Measurements from ENCODE around the gene DPAGT1.
"Not testable (repeated sequence)": the region's sequence is repeated elsewhere in the genome, so short reads cannot be mapped to it uniquely, and the experiment has no call there.

Gene DPAGT1

GRCh38 chr11:119093942-119094815 is 7.5 kb downstream of the DPAGT1 start:
- DNase-seq = peak; percentile 31

- no peak for DNase-seq
Measured at GRCh38 chr11:119092880-119093842, 8.5 kb downstream of the DPAGT1 start.

DNA sequence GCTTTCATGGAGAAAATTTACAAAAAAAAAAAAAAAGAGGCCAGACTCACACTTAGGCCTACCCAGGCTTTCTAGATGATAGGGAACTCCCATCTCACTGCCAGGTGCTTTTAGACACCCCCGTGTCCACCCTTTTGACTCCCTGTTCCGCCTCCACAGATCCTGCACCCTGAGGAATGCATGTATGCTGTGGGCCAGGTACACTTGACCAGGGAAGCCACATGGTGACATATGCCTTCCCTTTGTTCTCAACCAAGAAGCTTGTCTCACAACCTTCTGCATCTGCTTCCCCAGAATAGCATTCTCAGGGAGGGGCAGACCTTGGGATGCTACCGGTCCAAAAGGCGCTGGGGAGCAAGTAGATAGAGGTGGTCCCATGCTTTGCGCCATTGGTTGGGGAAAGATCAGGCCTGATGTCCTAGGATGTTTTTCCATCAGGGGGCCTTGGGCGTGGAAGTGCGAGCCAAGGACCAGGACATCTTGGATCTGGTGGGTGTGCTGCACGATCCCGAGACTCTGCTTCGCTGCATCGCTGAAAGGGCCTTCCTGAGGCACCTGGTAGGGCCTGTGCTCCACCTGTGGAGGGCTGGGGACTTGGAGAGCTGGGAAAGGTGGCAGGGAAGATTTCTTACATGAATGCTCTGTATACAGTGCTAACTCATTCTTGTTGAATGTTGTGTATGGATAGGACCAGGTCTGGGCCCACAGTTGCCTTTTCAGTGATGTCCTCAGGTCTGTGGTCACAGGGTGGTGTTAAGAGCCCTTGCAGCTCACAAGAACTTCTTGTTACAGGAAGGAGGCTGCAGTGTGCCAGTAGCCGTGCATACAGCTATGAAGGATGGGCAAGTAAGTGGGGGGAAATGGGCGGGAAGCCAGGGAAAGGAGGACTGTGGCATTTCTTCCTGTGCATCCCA is 9.4 kb downstream of the DPAGT1 start:
- DNase-seq = no peak

DNA sequence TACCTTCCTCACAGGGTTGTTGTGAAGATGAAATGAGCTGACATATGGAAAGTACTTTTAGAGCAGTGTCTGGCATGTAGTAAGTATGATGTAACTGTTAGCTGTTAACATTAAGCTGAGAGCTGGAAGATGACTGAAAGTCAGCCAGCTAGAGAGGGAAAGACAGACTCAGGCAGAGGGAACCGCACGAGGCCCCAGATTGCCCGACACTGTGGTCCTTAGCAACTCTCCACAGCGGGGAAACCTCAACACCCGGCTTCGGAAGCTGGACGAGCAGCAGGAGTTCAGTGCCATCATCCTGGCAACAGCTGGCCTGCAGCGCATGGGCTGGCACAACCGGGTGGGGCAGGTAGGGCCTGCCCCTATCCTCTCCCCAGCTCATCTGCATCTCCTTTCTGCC is 10.5 kb downstream of the DPAGT1 start:
- DNase-seq = no peak

- no peak for DNase-seq
Measured at GRCh38 chr11:119089319-119089718, 12.3 kb downstream of the DPAGT1 start.

DNA sequence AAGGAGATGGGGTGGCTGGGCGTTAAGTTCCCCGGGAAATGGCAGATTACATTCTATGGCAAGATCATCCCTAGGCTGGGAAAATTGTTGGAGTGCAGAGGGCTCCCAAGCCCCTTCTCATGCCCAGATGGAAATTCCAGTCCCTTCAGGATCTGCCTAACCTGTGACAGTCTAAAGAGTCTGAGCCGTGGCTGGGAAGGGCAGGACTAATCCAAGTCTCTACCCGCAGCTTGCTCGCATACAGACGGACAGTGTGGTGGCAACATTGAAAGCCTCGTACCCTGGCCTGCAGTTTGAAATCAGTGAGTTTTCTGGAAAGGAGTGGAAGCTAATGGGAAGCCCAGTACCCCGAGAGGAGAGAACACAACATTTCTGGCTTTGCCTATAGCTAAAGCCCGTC is 13.2 kb downstream of the DPAGT1 start:
- DNase-seq = no peak

DNA sequence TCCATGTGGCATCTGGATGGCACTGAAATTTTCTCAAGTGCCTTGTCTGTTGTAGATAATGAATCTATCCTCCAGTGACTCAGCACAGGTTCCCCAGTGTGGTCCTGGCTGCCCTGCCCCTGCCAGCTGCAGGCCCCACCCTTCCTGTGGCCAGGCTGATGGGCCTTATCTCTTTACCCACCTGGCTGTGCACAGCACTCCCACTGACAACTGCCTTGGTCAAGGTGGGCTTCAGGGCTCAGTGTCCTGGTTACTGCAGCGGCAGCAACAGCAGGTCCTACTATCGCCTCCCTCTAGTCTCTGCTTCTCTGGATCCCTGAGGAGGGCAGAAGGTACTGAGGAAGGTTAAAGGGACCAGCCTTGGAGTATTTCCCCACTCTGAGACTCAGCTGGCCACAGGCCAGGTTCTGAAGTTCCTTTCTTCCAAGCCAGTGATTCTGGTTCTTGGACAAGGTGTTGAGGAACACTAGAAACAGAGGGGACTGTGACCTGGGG is 13.9 kb downstream of the DPAGT1 start:
- no peak for DNase-seq

GRCh38 chr11:119087123-119087522 is 14.5 kb downstream of the DPAGT1 start:
- no peak for DNase-seq

DNA sequence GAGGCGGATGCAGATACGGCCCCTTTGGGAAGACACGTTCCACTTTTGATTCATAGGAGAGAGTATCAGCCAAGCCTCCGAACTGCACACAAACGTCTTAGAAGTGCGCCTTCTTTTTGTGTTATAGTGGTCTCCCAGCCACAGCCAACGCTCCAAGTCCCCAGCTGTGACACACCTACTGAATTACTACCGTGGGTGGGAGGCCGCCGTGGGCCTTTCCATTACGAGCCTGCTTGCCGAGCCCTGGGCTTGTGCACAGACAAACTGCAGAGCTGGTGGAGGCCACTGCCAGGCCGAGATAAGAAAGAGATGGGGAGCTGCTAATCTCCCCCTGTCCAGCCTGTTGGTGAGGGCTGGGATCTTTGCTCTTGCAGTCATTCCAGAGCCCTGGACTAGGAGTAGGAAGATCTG is 16.2 kb downstream of the DPAGT1 start:
- DNase-seq = no peak

DNA sequence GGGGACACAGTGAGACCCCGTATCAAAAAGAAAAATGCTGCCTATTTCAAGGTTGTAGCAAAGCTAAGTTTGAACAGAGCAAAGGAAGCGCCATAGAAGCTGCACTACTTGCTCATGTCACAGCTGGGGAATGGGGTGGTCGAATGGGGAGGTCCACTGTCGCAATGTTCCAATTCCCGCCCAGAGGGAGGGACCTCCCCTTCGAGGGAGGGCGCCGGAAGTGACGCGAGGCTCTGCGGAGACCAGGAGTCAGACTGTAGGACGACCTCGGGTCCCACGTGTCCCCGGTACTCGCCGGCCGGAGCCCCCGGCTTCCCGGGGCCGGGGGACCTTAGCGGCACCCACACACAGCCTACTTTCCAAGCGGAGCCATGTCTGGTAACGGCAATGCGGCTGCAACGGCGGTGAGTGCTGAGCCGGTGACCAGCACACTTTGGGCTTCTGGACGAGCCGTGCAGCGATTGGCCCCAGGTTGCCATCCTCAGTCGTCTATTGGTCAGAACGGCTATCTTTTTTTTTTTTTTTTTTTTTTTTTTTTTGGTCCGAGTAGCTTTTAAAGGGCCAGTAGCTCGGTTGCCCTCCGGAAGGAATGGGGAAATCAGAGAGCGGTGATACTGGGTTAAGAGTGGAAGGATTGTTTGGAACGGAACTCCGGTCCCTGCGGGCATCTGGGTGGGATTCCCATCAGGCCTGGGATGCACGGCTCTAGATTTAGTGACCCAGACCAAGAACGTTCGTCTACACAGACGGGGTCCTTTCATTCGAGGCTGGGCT is 16.8 kb downstream of the DPAGT1 start, which contains the start of gene HMBS:
HMBS (plus strand) TSS at position 219 of the 774 bp plus-strand sequence; CDS start at position 372, 153 bp downstream.
- peak; percentile 91 for DNase-seq

DNA sequence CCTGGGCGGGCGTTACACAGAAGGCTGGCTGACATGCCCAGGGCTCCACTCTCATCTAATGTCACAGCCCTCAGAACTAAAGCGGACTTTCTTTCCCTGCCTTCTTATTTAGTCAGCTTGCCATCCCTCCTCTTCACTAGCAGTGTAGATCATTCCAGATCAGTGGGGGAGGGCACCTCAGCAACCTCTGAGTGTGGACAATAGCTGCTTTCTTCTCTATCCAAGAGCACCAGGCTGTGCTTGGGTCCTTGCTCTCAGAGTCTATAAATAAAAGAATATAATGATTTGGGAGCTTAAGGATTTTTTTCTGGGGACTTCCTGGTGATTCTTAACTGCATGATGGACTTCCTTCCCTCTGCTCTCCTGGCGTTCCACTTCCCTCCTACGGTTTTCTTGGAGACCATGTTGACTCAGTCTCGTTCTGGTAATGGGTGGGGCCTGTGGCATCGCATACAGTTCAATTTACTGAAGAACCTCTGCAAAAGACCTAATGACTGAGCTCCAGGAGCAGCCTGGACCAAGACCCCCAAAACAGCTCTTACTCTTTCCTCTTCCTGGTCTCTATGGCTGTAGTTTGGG is 19.9 kb downstream of the DPAGT1 start:
- no peak for DNase-seq

- no peak for DNase-seq
Measured at GRCh38 chr11:119078675-119079420, 22.8 kb downstream of the DPAGT1 start.

- no peak for DNase-seq
Measured at GRCh38 chr11:119077839-119078238, 23.8 kb downstream of the DPAGT1 start.

DNA sequence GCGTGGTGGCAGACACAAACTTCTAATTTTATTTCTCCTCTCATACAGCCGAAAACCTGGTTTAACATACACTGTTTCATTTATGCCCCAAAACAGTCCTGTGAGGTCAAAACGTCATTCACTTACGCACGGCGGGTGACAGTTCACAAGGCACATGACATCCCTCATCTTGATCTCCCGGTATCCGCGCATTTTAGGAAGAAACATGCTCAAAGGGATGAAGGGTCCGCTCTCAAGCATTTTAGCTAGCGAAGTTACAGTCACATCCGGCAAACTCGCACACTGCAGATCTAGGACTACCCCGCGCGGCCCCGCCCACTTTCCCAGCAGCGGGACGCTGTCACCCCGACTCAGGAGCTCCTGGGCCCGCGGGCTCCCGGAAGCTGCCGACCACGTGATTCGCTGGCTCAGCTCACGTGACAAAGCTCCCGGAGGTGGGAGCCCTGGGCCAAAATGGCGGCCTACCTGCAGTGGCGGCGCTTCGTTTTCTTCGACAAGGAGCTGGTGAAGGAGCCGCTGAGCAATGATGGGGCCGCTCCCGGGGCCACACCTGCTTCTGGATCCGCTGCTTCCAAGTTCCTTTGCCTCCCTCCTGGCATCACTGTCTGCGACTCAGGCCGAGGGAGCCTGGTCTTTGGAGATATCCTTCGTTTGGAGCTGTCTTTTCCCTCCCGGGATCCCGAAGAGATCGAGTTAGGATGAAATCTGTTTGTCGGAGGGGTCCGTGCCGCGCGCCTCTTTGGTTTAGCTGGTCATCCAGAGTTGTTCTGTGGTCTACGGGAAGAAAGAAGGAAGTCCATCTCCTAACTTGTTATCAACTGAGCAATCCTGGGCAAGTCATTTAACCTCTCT is 34.1 kb downstream of the DPAGT1 start, which contains the start of gene VPS11:
VPS11 (plus strand) TSS at position 448 of the 852 bp plus-strand sequence; CDS start at position 454, 6 bp downstream.
- peak; percentile 97 for DNase-seq

DNA sequence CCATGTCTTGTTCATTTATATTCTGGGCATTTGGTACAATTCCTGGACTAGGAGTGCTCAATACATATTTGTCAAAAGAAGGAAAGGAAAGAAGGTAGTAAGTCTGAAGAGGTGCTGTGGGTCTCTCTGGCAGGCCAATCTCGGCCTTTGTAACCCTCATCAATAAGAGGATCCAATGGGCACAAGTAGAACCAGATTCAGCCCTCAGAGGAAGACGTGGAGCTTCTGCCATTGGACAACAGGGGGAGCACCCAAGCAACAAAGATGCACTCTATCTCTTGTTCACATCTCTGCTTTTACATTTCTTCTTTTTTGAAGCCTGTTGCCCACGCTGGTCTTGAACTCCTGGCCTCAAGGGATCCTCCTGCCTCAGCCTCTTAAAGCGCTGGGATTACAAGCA is 36.3 kb downstream of the DPAGT1 start:
- DNase-seq = peak; percentile 42

DNA sequence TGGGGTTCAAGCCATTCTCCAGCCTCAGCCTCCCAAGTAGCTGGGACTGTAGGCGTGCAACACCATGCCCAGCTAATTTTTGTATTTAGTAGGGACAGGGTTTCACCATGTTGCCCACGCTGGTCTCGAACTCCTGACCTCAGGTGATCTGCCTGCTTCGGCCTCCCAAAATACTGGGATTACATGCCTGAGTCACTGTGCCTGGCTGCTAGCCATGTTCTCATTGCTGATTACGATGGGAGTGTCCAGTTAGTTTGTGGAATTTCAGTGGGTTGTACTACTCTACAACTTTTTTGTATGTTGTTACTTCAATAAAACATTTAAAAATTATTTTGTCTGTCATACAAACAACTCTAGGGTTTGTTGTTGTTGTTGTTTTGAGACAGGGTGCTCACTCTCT is 38.9 kb downstream of the DPAGT1 start:
- no peak for DNase-seq

DNA sequence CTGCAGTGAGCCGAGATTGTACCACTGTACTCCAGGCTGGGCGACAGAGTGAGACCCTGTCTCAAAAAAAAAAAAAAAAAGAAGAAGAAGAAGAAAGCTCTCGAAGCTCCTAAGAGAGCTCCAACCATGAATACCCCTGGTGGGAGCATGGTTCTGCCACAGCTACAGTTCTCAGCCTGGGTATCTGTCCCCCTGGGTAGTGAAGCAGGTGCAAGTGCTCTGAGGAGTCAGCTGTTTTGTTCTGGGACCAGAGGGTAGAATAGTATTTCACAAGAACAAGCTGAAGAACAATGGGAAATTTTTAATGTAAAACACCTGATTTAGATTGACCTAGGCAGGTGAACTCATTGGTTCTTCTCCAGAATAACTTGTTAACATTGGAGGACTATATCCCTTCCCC is 40.4 kb downstream of the DPAGT1 start:
- no peak for DNase-seq

DNA sequence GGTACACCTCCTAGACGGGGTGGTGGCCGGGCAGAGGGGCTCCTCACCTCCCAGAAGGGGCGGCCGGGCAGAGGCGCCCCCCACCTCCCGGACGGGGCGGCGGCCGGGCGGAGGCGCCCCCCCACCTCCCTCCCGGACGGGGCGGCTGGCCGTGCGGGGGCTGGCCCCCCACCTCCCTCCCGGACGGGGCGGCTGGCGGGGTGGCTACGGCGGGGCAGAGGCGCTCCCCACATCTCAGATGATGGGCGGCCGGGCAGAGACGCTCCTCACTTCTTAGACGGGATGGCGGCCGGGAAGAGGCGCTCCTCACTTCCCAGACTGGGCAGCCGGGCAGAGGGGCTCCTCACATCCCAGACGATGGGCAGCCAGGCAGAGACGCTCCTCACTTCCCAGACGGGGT is 42.5 kb downstream of the DPAGT1 start:
- DNase-seq = not testable (repeated sequence)

Measured in CD4-positive, alpha-beta T cell treated with Interferon gamma for 1 hour (primary cell).